Transverse colon (tissue), 4 donors: ENCODE measurements around the gene DNAJC11. TPM values are rescaled to one million over a fixed set of nuclear protein-coding genes. Genes with fewer than 3 reads are reported as not detected.

ENCODE experiments used
- DNase-seq: peaks from one replicate; pipeline ENCODE4 v3.0.0-alpha.2; 2019
- H3K27ac ChIP-seq, 4 donors: fragments of 200-600 bp; sonication (generic); 2 replicates each; pipeline ENCODE4 v1.5.1; 2016 to 2018; ENCODE audit warnings: inconsistent platforms in 4 of 4
- H3K27me3 ChIP-seq: fragments of 200-600 bp; sonication (generic); 2 replicates; pipeline ENCODE4 v1.5.1; 2017; ENCODE audit warnings: inconsistent platforms
- H3K36me3 ChIP-seq, 4 donors: fragments of 200-600 bp; sonication (generic); 2 replicates each; pipeline ENCODE4 v1.5.1; 2017 to 2019; ENCODE audit warnings: inconsistent platforms in 4 of 4
- H3K4me1 ChIP-seq, 4 donors: fragments of 200-600 bp; sonication (generic); 2 replicates each; pipeline ENCODE4 v1.5.1; 2017 to 2020; ENCODE audit warnings: inconsistent platforms in 4 of 4
- H3K4me3 ChIP-seq, 4 donors: fragments of 200-600 bp; sonication (generic); 1 replicate in 1 of 4; 2 replicates in 3 of 4; pipeline versions ENCODE4 v1.5.1 to v1.6.1; 2017 to 2019; ENCODE audit warnings: inconsistent platforms in 4 of 4
- H3K9me3 ChIP-seq, 2 donors: fragments of 200-600 bp; sonication (generic); 2 replicates each; pipeline ENCODE4 v1.5.1; 2017 to 2019; ENCODE audit warnings: inconsistent platforms in 2 of 2
- CTCF ChIP-seq, 5 experiments: fragments of 200-600 bp in 3 of 5; fragments of 450-650 bp in 2 of 5; sonication (generic) in 3 of 5; IDR thresholded peaks; 1 replicate in 2 of 5; 2 replicates in 3 of 5; pipeline ENCODE4 v1.5.1; 2016 to 2017; ENCODE audit warnings: antibody characterized with exemption in 5 of 5, inconsistent platforms in 3 of 5, mild to moderate bottlenecking in 2 of 5, moderate library complexity in 1 of 5
- EP300 ChIP-seq: sonication (generic); formaldehyde crosslinking; IDR thresholded peaks from one replicate; pipeline ENCODE4 v1.6.1; 2017; ENCODE audit warnings: antibody characterized with exemption, low read depth
- POLR2A ChIP-seq: fragments of 450-650 bp; IDR thresholded peaks from one replicate; pipeline ENCODE4 v1.6.1; 2016; ENCODE audit warnings: antibody characterized with exemption, mild to moderate bottlenecking, moderate library complexity
- POLR2AphosphoS5 ChIP-seq, 3 donors: sonication (generic); formaldehyde crosslinking; IDR thresholded peaks; one replicate each; pipeline ENCODE4 v1.6.1; 2016; ENCODE audit warnings: antibody characterized with exemption in 3 of 3
- WGBS, 2 donors: methylation state at CpG; one replicate each; pipeline ENCODE4 v1.1.5; 2018; ENCODE audit warnings: low coverage in 1 of 2; 5-methylcytosine and 5-hydroxymethylcytosine counted together
- in situ Hi-C, 4 donors: fragments of 200-750 bp; cut with MboI; loops; one replicate each; pipeline versions ENCODE4 v1.15.0 to v1.15.1; 2017; ENCODE audit warnings: low sequenced_read_pairs in 3 of 4, low pct_ligation_motif_present in 1 of 4, low pct_unique_long_range_greater_than_20kb in 1 of 4
- intact Hi-C: fragments of 100-400 bp; cut with DNase I; formaldehyde crosslinking; loops from one replicate; pipeline ENCODE4 v1.15.1; 2023; ENCODE audit warnings: low total_unique reads
- total RNA-seq, 4 donors: library from RNA; depleted of rRNA; stranded (reverse); fragments of >200 nt; gene quantifications; one replicate each; pipeline ENCODE4 v1.1.0, GENCODE V29; 2016

The DNAJC11 gene
- total RNA-seq, 4 donors from 2014 or later: 62.1 to 80.0 (median 70.9) TPM

GRCh38 chr1:6660415-6661049 is 41.1 kb downstream of the DNAJC11 start:
- DNase-seq: no peak
- WGBS, 2 donors: 82 to 88% methylated on average over 6 to 7 of the region's 7 CpGs
- Histone ChIP-seq H3K27ac (no peak overlapping the region), H3K27me3 (no peaks in the 10 kb centered on the region), H3K36me3 (peaks cover 0 to under 1% (median 0%) of the 10 kb centered on the region in 4 donors), H3K4me3 (no peak overlapping the region), H3K9me3 (no peaks in the 10 kb centered on the region), H3K4me1 (peaks cover 0 to 6% (median 0%) of the 10 kb centered on the region in 4 donors)
- in situ Hi-C loops (no loop called here), intact Hi-C loops (no loop called here)
- no peak for TF ChIP-seq CTCF (IDR thresholded peaks at IDR 0.05)
- TF ChIP-seq POLR2AphosphoS5 (IDR thresholded peaks at IDR 0.05): no peak
- no peak for TF ChIP-seq POLR2A
- no peak for TF ChIP-seq EP300

GRCh38 chr1:6658359-6659060 is 43.1 kb downstream of the DNAJC11 start:
- no peaks in the 10 kb centered on the region for H3K27me3 ChIP-seq
- H3K4me1 ChIP-seq: peaks cover 0 to 6% (median 0%) of the 10 kb centered on the region in 4 donors
- no peaks in the 10 kb centered on the region for H3K9me3 ChIP-seq
- in situ Hi-C loops: no loop called here
- WGBS, 2 donors: 74 to 86% methylated on average over 3 to 5 of the region's 5 CpGs
- peaks cover 0 to 3% (median 2%) of the 10 kb centered on the region in 4 donors for H3K36me3 ChIP-seq
- no peak for TF ChIP-seq CTCF (IDR thresholded peaks at IDR 0.05)
- intact Hi-C loops: no loop called here
- DNase-seq: peak; percentile 32
- peak overlapping the region in 1 of 4 donors; percentile 19 for H3K27ac ChIP-seq
- no peak overlapping the region for H3K4me3 ChIP-seq

- 93% methylated on average over 5 of the region's 6 CpGs; no CpG with 5 or more reads in 1 of the 2 donors for WGBS, 2 donors
- H3K27ac ChIP-seq: no peak overlapping the region
- in situ Hi-C loops: no loop called here
- peaks cover 0 to 17% (median 3%) of the 10 kb centered on the region in 4 donors for H3K36me3 ChIP-seq
- intact Hi-C loops: no loop called here
- H3K4me3 ChIP-seq: no peak overlapping the region
- no peak for TF ChIP-seq CTCF (IDR thresholded peaks at IDR 0.05)
- no peak for TF ChIP-seq EP300
- TF ChIP-seq POLR2A: no peak
- no peak for TF ChIP-seq POLR2AphosphoS5 (IDR thresholded peaks at IDR 0.05)
- H3K9me3 ChIP-seq: no peaks in the 10 kb centered on the region
- DNase-seq: no peak
- H3K4me1 ChIP-seq: peaks cover 0 to 6% (median 0%) of the 10 kb centered on the region in 4 donors
- no peaks in the 10 kb centered on the region for H3K27me3 ChIP-seq
Observed at GRCh38 chr1:6657138-6657537, 44.5 kb downstream of the DNAJC11 start.

- intact Hi-C loops (no loop called here), in situ Hi-C loops (no loop called here)
- Histone ChIP-seq H3K36me3 (peaks cover 0 to 18% (median 3%) of the 10 kb centered on the region in 4 donors), H3K4me3 (no peak overlapping the region), H3K27me3 (no peaks in the 10 kb centered on the region), H3K9me3 (no peaks in the 10 kb centered on the region), H3K4me1 (peaks cover 0 to 1% (median 0%) of the 10 kb centered on the region in 4 donors), H3K27ac (no peak overlapping the region)
- no peak for DNase-seq
- 92 to 96% methylated on average over 15 to 23 of the region's 23 CpGs for WGBS, 2 donors
- TF ChIP-seq CTCF (IDR thresholded peaks at IDR 0.05) (no peak), EP300 (no peak), POLR2A (no peak), POLR2AphosphoS5 (IDR thresholded peaks at IDR 0.05) (no peak)
Observed at GRCh38 chr1:6653436-6654290, 48.0 kb downstream of the DNAJC11 start.
